GM23338 (cell line): ENCODE measurements around the gene GPR146. TPM values are rescaled to one million over a fixed set of nuclear protein-coding genes. Genes with fewer than 3 reads are reported as not detected.
A peak's percentile ranks its signal among the peaks of the same experiment; 100 is the strongest.

Experiments
- ATAC-seq: fragments of 200-7000 bp; cut with Tn5 transposase; 3 replicates; pipeline ENCODE4 v1.9.1; 2020
- DNase-seq: peaks from one replicate; pipeline ENCODE4 v3.0.0-alpha.2; 2015; ENCODE audit warnings: low spot score
- H2AFZ ChIP-seq: fragments of 200-600 bp; sonication (generic); 2 replicates; pipeline ENCODE4 v1.8.0; 2016; ENCODE audit warnings: antibody characterized with exemption, mild to moderate bottlenecking, moderate library complexity
- H3F3A ChIP-seq: fragments of 200-600 bp; sonication (generic); replicated peaks from 2 replicates; pipeline ENCODE4 v1.8.0; 2017; ENCODE audit warnings: antibody characterized with exemption, mixed run types, low read depth
- H3K27ac ChIP-seq: fragments of 200-600 bp; sonication (generic); 2 replicates; pipeline ENCODE4 v1.6.1; 2016; ENCODE audit warnings: low read depth
- H3K27me3 ChIP-seq: fragments of 200-600 bp; sonication (generic); 2 replicates; pipeline ENCODE4 v1.8.0; 2016; ENCODE audit warnings: mild to moderate bottlenecking, mixed run types, moderate library complexity; ENCODE audit not compliant: insufficient read depth
- H3K36me3 ChIP-seq: fragments of 200-600 bp; sonication (generic); 2 replicates; pipeline ENCODE4 v1.8.0; 2016; ENCODE audit warnings: mild to moderate bottlenecking; ENCODE audit not compliant: insufficient read depth
- H3K4me1 ChIP-seq: fragments of 200-600 bp; sonication (generic); 2 replicates; pipeline ENCODE4 v1.8.0; 2016; ENCODE audit warnings: mild to moderate bottlenecking, moderate library complexity; ENCODE audit not compliant: insufficient read depth
- H3K4me2 ChIP-seq: fragments of 200-600 bp; sonication (generic); 2 replicates; pipeline ENCODE4 v1.7.1; 2017; ENCODE audit warnings: mixed run types
- H3K4me3 ChIP-seq: fragments of 200-600 bp; sonication (generic); 2 replicates; pipeline ENCODE4 v1.6.1; 2016; ENCODE audit warnings: mixed run types
- H3K79me2 ChIP-seq: fragments of 200-600 bp; sonication (generic); replicated peaks from 2 replicates; pipeline ENCODE4 v1.8.0; 2017; ENCODE audit warnings: mild to moderate bottlenecking; ENCODE audit not compliant: insufficient read depth
- H3K9me2 ChIP-seq: fragments of 200-600 bp; sonication (generic); 2 replicates; pipeline ENCODE4 v1.8.0; 2017; ENCODE audit not compliant: insufficient read depth
- H4K20me1 ChIP-seq: fragments of 200-600 bp; sonication (generic); replicated peaks from 2 replicates; pipeline ENCODE4 v1.8.0; 2017; ENCODE audit warnings: mild to moderate bottlenecking; ENCODE audit not compliant: insufficient read depth
- H3K27ac Mint-ChIP-seq: 2 replicates; pipeline ENCODE4 v1.8.0; 2020; ENCODE audit warnings: inconsistent platforms, mild to moderate bottlenecking, moderate library complexity, mixed read lengths
- H3K27me3 Mint-ChIP-seq: 3 replicates; pipeline ENCODE4 v1.8.0; 2022; ENCODE audit warnings: low read depth, mild to moderate bottlenecking, moderate library complexity, mixed read lengths, inconsistent platforms; ENCODE audit not compliant: insufficient read depth, poor library complexity
- H3K36me3 Mint-ChIP-seq: 3 replicates; pipeline ENCODE4 v1.8.0; 2021; ENCODE audit warnings: low read depth, mild to moderate bottlenecking, inconsistent platforms, moderate library complexity, mixed read lengths
- H3K4me1 Mint-ChIP-seq: 3 replicates; pipeline ENCODE4 v1.8.0; 2020; ENCODE audit warnings: mild to moderate bottlenecking, inconsistent platforms, mixed read lengths
- H3K4me3 Mint-ChIP-seq: 3 replicates; pipeline ENCODE4 v1.8.0; 2021; ENCODE audit warnings: moderate library complexity, mild to moderate bottlenecking, inconsistent platforms, mixed read lengths
- H3K9me3 Mint-ChIP-seq: 3 replicates; pipeline ENCODE4 v1.8.0; 2020; ENCODE audit warnings: moderate library complexity, mild to moderate bottlenecking, inconsistent platforms, mixed read lengths
- EZH2 ChIP-seq: fragments of 200-600 bp; sonication (generic); IDR thresholded peaks from one replicate; pipeline ENCODE4 v1.8.0; 2017; ENCODE audit warnings: antibody characterized with exemption, mild to moderate bottlenecking, low read depth; ENCODE audit not compliant: unreplicated experiment
- STAT1 ChIP-seq: IDR thresholded peaks from one replicate; pipeline ENCODE4 v1.6.1; 2016; ENCODE audit warnings: antibody characterized with exemption; ENCODE audit not compliant: unreplicated experiment
- ZNF114 ChIP-seq: fragments of 250-450 bp; sonication (Bioruptor Pico); IDR thresholded peaks from 2 replicates; pipeline ENCODE4 v1.5.0; 2020; ENCODE audit warnings: mild to moderate bottlenecking, moderate library complexity
- polyA plus RNA-seq: library from polyadenylated mRNA; unstranded; fragments of >200 nt; fragmentation: Nextera tagmentation; extraction: Ambion mirVana; gene quantifications from 2 replicates; pipeline ENCODE4 v1.2.1, GENCODE V29; 2016
- total RNA-seq: library from RNA; depleted of rRNA; stranded (reverse); fragments of >200 nt; shearing (Covaris generic); gene quantifications from 2 replicates; pipeline ENCODE4 v1.2.3, GENCODE V29; 2014
- TF ChIP-seq, protein P1 (sequence below): IDR thresholded peaks from 2 replicates; pipeline ENCODE4 v1.6.1; 2016; ENCODE audit warnings: antibody characterized with exemption
- TF ChIP-seq, protein P2 (sequence below): fragments of 250-450 bp; sonication (Bioruptor Pico); IDR thresholded peaks from 2 replicates; pipeline ENCODE4 v1.5.0; 2020; ENCODE audit warnings: mild to moderate bottlenecking, moderate library complexity
- TF ChIP-seq, protein P3 (sequence below), 2 experiments: fragments of 200-600 bp in 1 of 2; sonication (generic) in 1 of 2; conservative IDR thresholded peaks; 2 replicates each; pipeline versions ENCODE4 v1.5.1 to v1.6.1; 2016 to 2017; ENCODE audit warnings: antibody characterized with exemption in 2 of 2, low read depth in 2 of 2, mild to moderate bottlenecking in 2 of 2, moderate library complexity in 1 of 2

GPR146 gene
- total and polyA plus RNA-seq, 2 experiments from 2014 or later, result 0.28 to 0.37 TPM

DNA sequence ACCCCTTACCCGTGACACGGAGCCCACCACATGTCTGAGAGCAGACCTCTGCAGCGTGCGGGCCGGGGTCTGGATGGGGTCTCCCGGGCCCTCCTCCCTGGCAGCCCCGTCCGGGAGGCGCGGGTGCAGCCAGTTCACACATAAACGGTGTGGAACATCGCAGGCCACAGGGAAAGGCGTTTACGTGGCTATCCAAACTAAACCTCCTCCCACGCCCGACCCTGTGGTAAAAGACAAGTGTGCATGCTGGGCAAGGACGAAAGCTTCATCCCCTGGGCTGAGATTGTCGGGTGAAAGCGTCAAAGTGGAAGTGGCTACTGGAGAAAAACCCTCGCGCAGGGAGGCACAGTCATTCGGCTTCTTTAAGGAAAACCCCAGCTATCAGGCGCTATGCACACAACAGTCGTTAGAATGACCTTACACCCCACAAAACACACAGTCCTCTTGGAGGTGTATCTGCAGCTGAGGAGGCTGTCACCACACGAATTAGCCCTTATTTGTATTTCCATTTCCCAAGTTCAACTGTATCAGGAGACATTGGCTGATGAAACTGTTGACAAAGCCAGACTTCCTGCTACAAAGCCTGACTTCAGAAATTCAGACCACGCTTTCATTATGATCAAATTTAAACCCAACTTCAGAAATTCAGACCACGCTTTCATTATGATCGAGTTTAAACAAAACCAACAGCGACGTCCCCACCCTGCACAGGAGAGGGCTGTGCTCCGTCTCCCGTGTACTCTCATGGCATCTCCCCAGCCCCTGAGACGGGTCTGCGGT is 58.9 kb downstream of the GPR146 start (continued):
- TF ChIP-seq, protein P1, sequence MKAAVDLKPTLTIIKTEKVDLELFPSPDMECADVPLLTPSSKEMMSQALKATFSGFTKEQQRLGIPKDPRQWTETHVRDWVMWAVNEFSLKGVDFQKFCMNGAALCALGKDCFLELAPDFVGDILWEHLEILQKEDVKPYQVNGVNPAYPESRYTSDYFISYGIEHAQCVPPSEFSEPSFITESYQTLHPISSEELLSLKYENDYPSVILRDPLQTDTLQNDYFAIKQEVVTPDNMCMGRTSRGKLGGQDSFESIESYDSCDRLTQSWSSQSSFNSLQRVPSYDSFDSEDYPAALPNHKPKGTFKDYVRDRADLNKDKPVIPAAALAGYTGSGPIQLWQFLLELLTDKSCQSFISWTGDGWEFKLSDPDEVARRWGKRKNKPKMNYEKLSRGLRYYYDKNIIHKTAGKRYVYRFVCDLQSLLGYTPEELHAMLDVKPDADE, result no peak
- TF ChIP-seq, protein P2, sequence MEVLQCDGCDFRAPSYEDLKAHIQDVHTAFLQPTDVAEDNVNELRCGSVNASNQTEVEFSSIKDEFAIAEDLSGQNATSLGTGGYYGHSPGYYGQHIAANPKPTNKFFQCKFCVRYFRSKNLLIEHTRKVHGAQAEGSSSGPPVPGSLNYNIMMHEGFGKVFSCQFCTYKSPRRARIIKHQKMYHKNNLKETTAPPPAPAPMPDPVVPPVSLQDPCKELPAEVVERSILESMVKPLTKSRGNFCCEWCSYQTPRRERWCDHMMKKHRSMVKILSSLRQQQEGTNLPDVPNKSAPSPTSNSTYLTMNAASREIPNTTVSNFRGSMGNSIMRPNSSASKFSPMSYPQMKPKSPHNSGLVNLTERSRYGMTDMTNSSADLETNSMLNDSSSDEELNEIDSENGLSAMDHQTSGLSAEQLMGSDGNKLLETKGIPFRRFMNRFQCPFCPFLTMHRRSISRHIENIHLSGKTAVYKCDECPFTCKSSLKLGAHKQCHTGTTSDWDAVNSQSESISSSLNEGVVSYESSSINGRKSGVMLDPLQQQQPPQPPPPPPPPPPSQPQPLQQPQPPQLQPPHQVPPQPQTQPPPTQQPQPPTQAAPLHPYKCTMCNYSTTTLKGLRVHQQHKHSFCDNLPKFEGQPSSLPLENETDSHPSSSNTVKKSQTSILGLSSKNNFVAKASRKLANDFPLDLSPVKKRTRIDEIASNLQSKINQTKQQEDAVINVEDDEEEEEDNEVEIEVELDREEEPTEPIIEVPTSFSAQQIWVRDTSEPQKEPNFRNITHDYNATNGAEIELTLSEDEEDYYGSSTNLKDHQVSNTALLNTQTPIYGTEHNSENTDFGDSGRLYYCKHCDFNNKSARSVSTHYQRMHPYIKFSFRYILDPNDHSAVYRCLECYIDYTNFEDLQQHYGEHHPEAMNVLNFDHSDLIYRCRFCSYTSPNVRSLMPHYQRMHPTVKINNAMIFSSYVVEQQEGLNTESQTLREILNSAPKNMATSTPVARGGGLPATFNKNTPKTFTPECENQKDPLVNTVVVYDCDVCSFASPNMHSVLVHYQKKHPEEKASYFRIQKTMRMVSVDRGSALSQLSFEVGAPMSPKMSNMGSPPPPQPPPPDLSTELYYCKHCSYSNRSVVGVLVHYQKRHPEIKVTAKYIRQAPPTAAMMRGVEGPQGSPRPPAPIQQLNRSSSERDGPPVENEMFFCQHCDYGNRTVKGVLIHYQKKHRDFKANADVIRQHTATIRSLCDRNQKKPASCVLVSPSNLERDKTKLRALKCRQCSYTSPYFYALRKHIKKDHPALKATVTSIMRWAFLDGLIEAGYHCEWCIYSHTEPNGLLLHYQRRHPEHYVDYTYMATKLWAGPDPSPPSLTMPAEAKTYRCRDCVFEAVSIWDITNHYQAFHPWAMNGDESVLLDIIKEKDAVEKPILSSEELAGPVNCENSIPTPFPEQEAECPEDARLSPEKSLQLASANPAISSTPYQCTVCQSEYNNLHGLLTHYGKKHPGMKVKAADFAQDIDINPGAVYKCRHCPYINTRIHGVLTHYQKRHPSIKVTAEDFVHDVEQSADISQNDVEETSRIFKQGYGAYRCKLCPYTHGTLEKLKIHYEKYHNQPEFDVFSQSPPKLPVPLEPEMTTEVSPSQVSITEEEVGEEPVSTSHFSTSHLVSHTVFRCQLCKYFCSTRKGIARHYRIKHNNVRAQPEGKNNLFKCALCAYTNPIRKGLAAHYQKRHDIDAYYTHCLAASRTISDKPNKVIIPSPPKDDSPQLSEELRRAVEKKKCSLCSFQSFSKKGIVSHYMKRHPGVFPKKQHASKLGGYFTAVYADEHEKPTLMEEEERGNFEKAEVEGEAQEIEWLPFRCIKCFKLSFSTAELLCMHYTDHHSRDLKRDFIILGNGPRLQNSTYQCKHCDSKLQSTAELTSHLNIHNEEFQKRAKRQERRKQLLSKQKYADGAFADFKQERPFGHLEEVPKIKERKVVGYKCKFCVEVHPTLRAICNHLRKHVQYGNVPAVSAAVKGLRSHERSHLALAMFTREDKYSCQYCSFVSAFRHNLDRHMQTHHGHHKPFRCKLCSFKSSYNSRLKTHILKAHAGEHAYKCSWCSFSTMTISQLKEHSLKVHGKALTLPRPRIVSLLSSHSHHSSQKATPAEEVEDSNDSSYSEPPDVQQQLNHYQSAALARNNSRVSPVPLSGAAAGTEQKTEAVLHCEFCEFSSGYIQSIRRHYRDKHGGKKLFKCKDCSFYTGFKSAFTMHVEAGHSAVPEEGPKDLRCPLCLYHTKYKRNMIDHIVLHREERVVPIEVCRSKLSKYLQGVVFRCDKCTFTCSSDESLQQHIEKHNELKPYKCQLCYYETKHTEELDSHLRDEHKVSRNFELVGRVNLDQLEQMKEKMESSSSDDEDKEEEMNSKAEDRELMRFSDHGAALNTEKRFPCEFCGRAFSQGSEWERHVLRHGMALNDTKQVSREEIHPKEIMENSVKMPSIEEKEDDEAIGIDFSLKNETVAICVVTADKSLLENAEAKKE (CRISPR knock-in tag), result no peak
- TF ChIP-seq STAT1 (no peak), ZNF114 (CRISPR knock-in tag) (no peak)

DNA sequence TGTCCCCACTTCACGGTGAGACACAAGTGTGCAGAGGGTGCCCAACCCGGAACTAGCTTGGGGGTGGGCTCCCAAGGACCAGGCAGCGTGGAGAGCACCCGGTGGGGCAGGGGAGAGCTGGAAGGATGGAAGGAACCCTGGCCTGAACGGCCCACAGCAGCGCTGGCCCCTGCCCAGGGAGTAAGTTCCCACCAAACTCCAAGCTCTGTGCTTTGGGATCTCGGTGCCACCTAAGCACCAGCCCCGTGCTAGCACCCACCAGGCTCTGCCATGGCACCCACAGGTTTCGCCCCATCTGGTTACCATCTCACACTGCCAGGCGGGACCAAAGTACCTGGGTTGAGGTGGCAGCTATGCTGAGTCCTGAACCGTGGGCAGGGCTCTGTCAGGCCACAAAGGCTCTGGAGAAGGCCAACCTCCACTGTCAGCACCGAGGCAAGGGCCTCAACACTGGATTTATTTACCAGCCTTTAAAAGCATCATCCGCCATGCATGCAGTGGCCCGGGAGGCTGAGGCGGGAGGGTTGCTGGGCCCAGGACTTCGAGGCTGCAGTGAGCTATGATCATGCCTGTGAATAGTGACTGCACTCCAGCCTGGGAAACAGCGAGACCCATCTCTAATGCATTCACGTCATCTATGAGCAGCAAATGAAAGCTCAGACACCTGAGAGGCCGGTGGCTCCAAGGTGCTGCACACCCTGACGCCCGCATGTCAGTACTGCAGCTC is 59.6 kb downstream of the GPR146 start:
- Histone ChIP-seq H3K79me2 (peaks cover 44% of the 10 kb centered on the region), H3K27ac (peak overlapping the region; percentile 55; the same call in 1 of the 2 replicates), H2AFZ (no peak overlapping the region), H3K9me2 (no peaks in the 10 kb centered on the region), H4K20me1 (no peaks in the 10 kb centered on the region; the same call in none of the 2 replicates), H3F3A (no peaks in the 10 kb centered on the region), H3K36me3 (no peaks in the 10 kb centered on the region), H3K4me1 (no peaks in the 10 kb centered on the region), H3K27me3 (no peaks in the 10 kb centered on the region), H3K4me2 (no peak overlapping the region), H3K4me3 (no peak overlapping the region)
- DNase-seq (no peak), ATAC-seq (no peak)
- no peaks in the 10 kb centered on the region for H3K9me3 Mint-ChIP-seq
- peaks cover 4% of the 10 kb centered on the region for H3K27me3 Mint-ChIP-seq
- no peak overlapping the region; the same call in 1 of the 2 replicates for H3K27ac Mint-ChIP-seq
- TF ChIP-seq, protein P3, sequence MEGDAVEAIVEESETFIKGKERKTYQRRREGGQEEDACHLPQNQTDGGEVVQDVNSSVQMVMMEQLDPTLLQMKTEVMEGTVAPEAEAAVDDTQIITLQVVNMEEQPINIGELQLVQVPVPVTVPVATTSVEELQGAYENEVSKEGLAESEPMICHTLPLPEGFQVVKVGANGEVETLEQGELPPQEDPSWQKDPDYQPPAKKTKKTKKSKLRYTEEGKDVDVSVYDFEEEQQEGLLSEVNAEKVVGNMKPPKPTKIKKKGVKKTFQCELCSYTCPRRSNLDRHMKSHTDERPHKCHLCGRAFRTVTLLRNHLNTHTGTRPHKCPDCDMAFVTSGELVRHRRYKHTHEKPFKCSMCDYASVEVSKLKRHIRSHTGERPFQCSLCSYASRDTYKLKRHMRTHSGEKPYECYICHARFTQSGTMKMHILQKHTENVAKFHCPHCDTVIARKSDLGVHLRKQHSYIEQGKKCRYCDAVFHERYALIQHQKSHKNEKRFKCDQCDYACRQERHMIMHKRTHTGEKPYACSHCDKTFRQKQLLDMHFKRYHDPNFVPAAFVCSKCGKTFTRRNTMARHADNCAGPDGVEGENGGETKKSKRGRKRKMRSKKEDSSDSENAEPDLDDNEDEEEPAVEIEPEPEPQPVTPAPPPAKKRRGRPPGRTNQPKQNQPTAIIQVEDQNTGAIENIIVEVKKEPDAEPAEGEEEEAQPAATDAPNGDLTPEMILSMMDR (conservative IDR thresholded peaks at IDR 0.05; ENCODE audit: low read depth in 2 of 2), result no peak
- TF ChIP-seq EZH2, result no peak
- peaks cover 6% of the 10 kb centered on the region; the same call in 2 of the 3 replicates for H3K36me3 Mint-ChIP-seq
- H3K4me1 Mint-ChIP-seq, result no peaks in the 10 kb centered on the region
- no peak overlapping the region for H3K4me3 Mint-ChIP-seq
